GM21619 (cell line): ENCODE measurements around the gene EXOSC2.

Experiments
- ATAC-seq: cut with Tn5 transposase; IDR thresholded peaks from one replicate; pipeline ENCODE4 v1.9.1; 2021; ENCODE audit not compliant: unreplicated experiment

Gene EXOSC2

DNA sequence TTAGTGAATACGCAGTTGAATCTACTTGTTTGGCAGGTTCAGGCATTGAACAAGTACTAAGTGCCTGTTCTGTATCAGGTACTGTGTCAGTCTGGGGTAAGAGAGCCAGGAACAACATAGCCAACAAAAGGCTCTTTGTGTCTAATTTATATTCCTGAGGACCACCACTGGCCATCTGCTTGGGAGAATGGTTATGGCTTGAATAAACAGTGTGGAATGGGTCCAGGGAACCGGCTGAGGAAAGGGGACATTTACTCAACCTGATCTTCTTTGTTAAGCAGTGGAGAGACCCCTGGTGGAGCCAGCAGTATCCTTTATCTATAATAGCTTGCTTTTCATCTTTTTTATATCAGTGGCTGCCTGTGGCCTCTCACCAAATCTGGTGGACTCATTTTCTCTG, 38.6 kb downstream of the EXOSC2 start:
- no peak for ATAC-seq

GRCh38 chr9:130732793-130733221, 39.2 kb downstream of the EXOSC2 start:
- ATAC-seq: no peak

- ATAC-seq: no peak
Observed at GRCh38 chr9:130735566-130735965, 42.0 kb downstream of the EXOSC2 start.

DNA sequence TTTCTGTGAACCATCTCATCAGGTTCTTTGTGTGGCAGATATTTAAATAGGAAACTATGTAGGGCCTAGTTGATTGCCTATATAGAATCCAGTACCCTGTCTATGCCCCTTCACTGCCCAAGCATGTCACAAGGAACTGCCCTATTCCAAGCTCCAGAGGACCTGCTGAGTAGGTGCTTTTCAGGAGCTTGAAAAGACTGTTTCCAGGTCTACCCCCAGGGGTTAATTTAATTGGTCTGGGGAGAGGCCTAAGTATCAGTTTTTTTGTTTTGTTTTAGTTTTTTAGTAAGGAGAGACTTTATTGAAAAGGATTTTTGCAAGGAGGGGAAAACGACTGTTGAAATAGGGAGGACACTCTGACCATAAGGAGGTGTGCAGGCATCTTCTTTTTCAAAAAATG, 43.3 kb downstream of the EXOSC2 start:
- ATAC-seq: no peak

- ATAC-seq: no peak
Observed at GRCh38 chr9:130738281-130738680, 44.7 kb downstream of the EXOSC2 start.

DNA sequence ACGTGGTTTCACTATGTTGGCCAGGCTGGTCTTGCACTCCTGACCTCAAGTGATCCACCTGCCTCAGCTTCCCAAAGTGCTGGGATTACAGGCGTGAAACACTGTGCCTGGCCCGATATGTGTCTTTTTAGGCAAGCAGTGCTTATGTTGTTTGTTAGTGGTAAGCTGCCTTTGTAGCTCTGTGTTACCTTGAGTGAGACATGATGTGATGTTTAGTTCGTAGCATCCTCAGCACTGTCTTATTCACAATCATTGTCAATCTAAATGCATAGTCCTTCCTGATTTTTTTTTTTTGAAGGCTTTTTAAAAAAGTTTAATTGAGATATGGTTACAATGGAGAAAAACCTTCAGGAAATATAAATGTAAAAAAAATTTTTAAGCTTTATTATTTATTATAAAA, 45.5 kb downstream of the EXOSC2 start:
- no peak for ATAC-seq

- ATAC-seq: no peak
Observed at GRCh38 chr9:130740218-130741023, 46.8 kb downstream of the EXOSC2 start.

GRCh38 chr9:130741024-130741305, 47.4 kb downstream of the EXOSC2 start:
- ATAC-seq: no peak

GRCh38 chr9:130741831-130742449, 48.4 kb downstream of the EXOSC2 start:
- ATAC-seq: no peak

GRCh38 chr9:130743656-130744055, 50.1 kb downstream of the EXOSC2 start:
- ATAC-seq: no peak

GRCh38 chr9:130745210-130745800, 51.7 kb downstream of the EXOSC2 start:
- ATAC-seq: no peak

- no peak for ATAC-seq
Observed at GRCh38 chr9:130745829-130746228, 52.2 kb downstream of the EXOSC2 start.

- no peak for ATAC-seq
Observed at GRCh38 chr9:130746434-130747212, 53.0 kb downstream of the EXOSC2 start.

GRCh38 chr9:130751631-130752355, 58.2 kb downstream of the EXOSC2 start:
- no peak for ATAC-seq
